ENCODE measurements around the gene LHFPL3.

The LHFPL3 gene

GRCh38 chr7:104814126-104814525 lies 485.7 kb downstream of the LHFPL3 start:
- no peak overlapping the region for H3K4me3 Mint-ChIP-seq
- no peaks in the 10 kb centered on the region for H3K36me3 Mint-ChIP-seq (ENCODE audit: low read depth)
- H3K27me3 Mint-ChIP-seq (ENCODE audit: low read depth): peaks cover 16% of the 10 kb centered on the region
- H3K4me1 Mint-ChIP-seq (ENCODE audit: low read depth): peaks cover 3% of the 10 kb centered on the region
- no peak overlapping the region for H3K27ac Mint-ChIP-seq
- no peaks in the 10 kb centered on the region for H3K9me3 Mint-ChIP-seq

DNA sequence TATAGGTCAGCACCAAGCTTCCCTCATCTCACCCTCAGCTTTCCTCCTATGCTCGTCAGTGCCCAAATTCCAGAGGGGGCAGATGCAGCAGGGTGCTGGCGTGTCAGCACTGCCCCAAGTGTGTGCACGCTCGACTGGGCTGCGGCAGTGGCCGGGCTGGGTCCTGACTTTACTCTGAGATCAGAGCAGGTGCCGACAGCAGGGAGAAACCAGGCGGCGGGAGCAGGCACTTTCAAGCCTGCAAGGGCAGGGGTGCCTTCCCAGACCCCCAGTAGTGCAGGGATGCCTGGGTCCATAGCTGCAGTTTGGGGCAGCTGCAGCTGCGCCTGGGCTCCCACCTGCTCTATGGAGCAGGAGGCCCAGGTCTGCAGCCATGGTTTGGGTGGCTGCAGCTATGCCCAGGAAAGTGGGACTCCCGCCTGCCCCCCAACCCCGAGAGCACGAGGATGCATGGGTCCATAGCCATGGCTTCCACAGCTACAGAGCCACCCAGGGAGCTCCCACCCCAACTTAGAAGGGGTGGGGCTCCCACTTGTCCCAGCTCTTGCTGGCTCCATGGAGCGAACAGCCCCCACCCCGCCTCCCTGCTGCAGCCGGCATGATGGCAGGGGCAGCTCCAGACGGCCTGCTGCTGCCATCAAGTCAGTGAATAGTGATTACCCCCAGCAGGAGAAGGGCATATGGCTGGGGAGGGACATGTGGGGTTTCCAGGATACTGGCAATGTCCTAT lies 486.4 kb downstream of the LHFPL3 start:
- Mint-ChIP-seq H3K4me3 (no peak overlapping the region), H3K4me1 (ENCODE audit: low read depth) (peaks cover 3% of the 10 kb centered on the region), H3K27ac (no peak overlapping the region), H3K9me3 (no peaks in the 10 kb centered on the region), H3K27me3 (ENCODE audit: low read depth) (peaks cover 18% of the 10 kb centered on the region), H3K36me3 (ENCODE audit: low read depth) (no peaks in the 10 kb centered on the region)

DNA sequence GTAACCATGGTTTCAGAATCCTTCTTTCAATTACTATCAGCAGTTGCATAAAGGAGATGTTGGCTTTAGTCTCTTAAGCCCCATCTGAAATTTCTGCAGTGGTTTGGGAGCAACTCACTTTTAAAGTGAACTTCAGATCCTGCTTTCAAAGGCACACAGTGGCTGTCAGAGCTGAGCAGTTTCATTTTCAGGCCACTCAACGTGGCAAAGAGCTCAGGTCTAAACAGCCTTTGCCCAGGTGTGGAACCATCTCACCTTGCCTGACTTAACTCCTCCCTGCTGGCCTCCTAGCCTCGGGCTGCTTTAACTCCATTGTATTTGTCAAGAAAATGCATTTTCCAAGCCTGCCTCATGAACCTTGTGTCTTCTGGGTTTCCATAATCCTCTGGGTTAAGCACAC lies 488.1 kb downstream of the LHFPL3 start:
- H3K36me3 Mint-ChIP-seq (ENCODE audit: low read depth): no peaks in the 10 kb centered on the region
- H3K9me3 Mint-ChIP-seq: no peaks in the 10 kb centered on the region
- H3K27ac Mint-ChIP-seq: no peak overlapping the region
- H3K27me3 Mint-ChIP-seq (ENCODE audit: low read depth): peaks cover 7% of the 10 kb centered on the region
- H3K4me1 Mint-ChIP-seq (ENCODE audit: low read depth): peaks cover 3% of the 10 kb centered on the region
- H3K4me3 Mint-ChIP-seq: no peak overlapping the region

- no peak overlapping the region for H3K27ac Mint-ChIP-seq
- peaks cover 7% of the 10 kb centered on the region for H3K27me3 Mint-ChIP-seq (ENCODE audit: low read depth)
- H3K4me3 Mint-ChIP-seq: no peak overlapping the region
- peaks cover 3% of the 10 kb centered on the region for H3K4me1 Mint-ChIP-seq (ENCODE audit: low read depth)
- H3K36me3 Mint-ChIP-seq (ENCODE audit: low read depth): no peaks in the 10 kb centered on the region
- no peaks in the 10 kb centered on the region for H3K9me3 Mint-ChIP-seq
These were observed 490.8 kb downstream of the LHFPL3 start for GRCh38 chr7:104818961-104819880.

DNA sequence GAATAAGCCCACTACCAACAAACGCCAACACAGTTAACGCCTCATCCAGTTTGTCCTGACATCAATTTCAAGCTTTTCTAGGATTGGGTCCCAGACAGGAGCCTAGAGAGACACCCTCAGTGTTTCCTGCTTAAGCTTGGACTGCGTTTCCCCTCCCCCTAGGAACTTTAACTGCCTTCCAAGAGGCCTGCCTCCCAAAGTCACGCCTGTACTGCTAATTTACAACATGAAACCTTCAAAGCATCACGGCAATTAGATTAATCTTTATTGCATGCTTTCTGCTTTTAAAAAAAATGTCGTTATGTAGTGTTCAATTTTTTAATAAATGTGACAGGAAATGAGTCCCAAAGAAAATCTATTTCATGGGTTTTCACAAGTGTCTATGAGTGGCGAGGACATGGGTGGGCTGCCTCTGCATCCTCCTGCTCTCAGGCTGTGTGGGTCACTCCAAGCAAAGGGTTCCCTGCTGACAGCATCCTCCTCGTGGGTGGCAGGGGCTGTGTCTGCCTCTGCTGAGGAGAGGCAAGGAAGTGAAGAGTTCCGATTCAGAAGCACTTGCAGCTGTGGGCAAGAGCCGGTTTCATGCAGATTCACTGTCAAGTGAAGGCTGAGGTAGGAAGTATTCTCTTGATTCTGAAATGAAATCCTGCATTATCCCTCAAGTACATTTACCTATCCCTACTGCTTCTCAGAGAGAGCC lies 492.6 kb downstream of the LHFPL3 start:
- H3K4me3 Mint-ChIP-seq: no peak overlapping the region
- no peaks in the 10 kb centered on the region for H3K9me3 Mint-ChIP-seq
- H3K27me3 Mint-ChIP-seq (ENCODE audit: low read depth): peaks cover 7% of the 10 kb centered on the region
- H3K4me1 Mint-ChIP-seq (ENCODE audit: low read depth): peaks cover 3% of the 10 kb centered on the region
- no peaks in the 10 kb centered on the region for H3K36me3 Mint-ChIP-seq (ENCODE audit: low read depth)
- H3K27ac Mint-ChIP-seq: no peak overlapping the region

- H3K27ac Mint-ChIP-seq: no peak overlapping the region
- H3K4me3 Mint-ChIP-seq: no peak overlapping the region
- no peaks in the 10 kb centered on the region for H3K4me1 Mint-ChIP-seq (ENCODE audit: low read depth)
- no peaks in the 10 kb centered on the region for H3K36me3 Mint-ChIP-seq (ENCODE audit: low read depth)
- H3K27me3 Mint-ChIP-seq (ENCODE audit: low read depth): peaks cover 7% of the 10 kb centered on the region
- H3K9me3 Mint-ChIP-seq: no peaks in the 10 kb centered on the region
These were observed 494.8 kb downstream of the LHFPL3 start for GRCh38 chr7:104823177-104823576.

DNA sequence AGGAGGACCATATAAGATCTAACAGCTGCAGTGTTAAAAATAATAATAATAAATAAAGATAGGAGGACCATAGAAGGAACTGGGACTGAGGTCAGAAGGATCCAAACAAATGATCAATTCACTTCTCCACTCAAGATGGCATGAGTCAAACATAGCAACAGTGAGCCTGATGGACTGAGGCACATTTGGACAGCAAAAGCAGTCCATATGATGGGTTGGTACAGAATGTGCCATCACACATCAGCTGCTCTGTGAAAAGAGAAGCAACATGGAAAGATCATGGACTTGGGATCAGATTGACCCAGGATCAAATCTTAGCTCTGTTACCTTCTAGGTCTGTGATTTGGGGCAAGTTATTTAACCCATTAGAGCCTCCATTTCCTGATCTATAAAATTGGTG lies 496.7 kb downstream of the LHFPL3 start:
- H3K27ac Mint-ChIP-seq: no peak overlapping the region
- H3K4me3 Mint-ChIP-seq: no peak overlapping the region
- H3K36me3 Mint-ChIP-seq (ENCODE audit: low read depth): no peaks in the 10 kb centered on the region
- no peaks in the 10 kb centered on the region for H3K27me3 Mint-ChIP-seq (ENCODE audit: low read depth)
- no peaks in the 10 kb centered on the region for H3K9me3 Mint-ChIP-seq
- no peaks in the 10 kb centered on the region for H3K4me1 Mint-ChIP-seq (ENCODE audit: low read depth)

DNA sequence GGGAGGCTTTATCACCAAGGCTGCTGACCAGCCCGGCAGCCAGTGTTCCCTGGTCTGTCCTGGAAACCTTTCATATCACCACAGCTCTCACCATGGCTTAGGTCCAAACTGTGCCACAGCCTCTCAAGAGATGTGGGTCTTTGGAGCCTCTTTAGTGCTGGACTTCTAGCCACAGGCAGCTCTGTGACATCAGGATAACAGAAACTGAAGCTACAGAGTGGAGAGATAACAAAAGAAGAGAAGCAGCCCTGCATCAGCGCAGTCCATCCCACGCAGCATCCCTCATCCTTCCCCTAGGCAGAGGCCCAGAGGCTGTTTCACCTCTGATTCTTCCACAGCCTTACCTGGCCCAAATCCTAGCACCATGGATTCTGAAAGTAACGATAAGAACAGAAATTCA lies 497.7 kb downstream of the LHFPL3 start:
- Mint-ChIP-seq H3K27me3 (ENCODE audit: low read depth) (no peaks in the 10 kb centered on the region), H3K4me1 (ENCODE audit: low read depth) (no peaks in the 10 kb centered on the region), H3K36me3 (ENCODE audit: low read depth) (no peaks in the 10 kb centered on the region), H3K27ac (no peak overlapping the region), H3K9me3 (no peaks in the 10 kb centered on the region), H3K4me3 (no peak overlapping the region)

- H3K4me3 Mint-ChIP-seq: no peak overlapping the region
- H3K27ac Mint-ChIP-seq: no peak overlapping the region
- H3K36me3 Mint-ChIP-seq (ENCODE audit: low read depth): no peaks in the 10 kb centered on the region
- peaks cover 24% of the 10 kb centered on the region for H3K27me3 Mint-ChIP-seq (ENCODE audit: low read depth)
- no peaks in the 10 kb centered on the region for H3K4me1 Mint-ChIP-seq (ENCODE audit: low read depth)
- no peaks in the 10 kb centered on the region for H3K9me3 Mint-ChIP-seq
These were observed 508.6 kb downstream of the LHFPL3 start for GRCh38 chr7:104836976-104837375.

- Mint-ChIP-seq H3K9me3 (no peaks in the 10 kb centered on the region), H3K4me1 (ENCODE audit: low read depth) (no peaks in the 10 kb centered on the region), H3K27me3 (ENCODE audit: low read depth) (peaks cover 25% of the 10 kb centered on the region), H3K36me3 (ENCODE audit: low read depth) (no peaks in the 10 kb centered on the region), H3K27ac (no peak overlapping the region), H3K4me3 (no peak overlapping the region)
These were observed 510.3 kb downstream of the LHFPL3 start for GRCh38 chr7:104838537-104839299.

- peaks cover 26% of the 10 kb centered on the region for H3K27me3 Mint-ChIP-seq (ENCODE audit: low read depth)
- no peak overlapping the region for H3K4me3 Mint-ChIP-seq
These were observed 511.4 kb downstream of the LHFPL3 start for GRCh38 chr7:104839842-104840241.

GRCh38 chr7:104841798-104842197 lies 513.4 kb downstream of the LHFPL3 start:
- H3K27ac Mint-ChIP-seq: no peak overlapping the region
- H3K27me3 Mint-ChIP-seq (ENCODE audit: low read depth): peaks cover 33% of the 10 kb centered on the region
- H3K9me3 Mint-ChIP-seq: no peaks in the 10 kb centered on the region
- no peaks in the 10 kb centered on the region for H3K4me1 Mint-ChIP-seq (ENCODE audit: low read depth)
- no peaks in the 10 kb centered on the region for H3K36me3 Mint-ChIP-seq (ENCODE audit: low read depth)
- no peak overlapping the region for H3K4me3 Mint-ChIP-seq

More at GRCh38 chr7:104839842-104840241, 511.4 kb downstream of the LHFPL3 start:
- Mint-ChIP-seq H3K9me3 (no peaks in the 10 kb centered on the region), H3K27ac (no peak overlapping the region), H3K36me3 (ENCODE audit: low read depth) (no peaks in the 10 kb centered on the region), H3K4me1 (ENCODE audit: low read depth) (no peaks in the 10 kb centered on the region)

GRCh38 chr7:104843198-104843597 lies 514.8 kb downstream of the LHFPL3 start:
- H3K27ac Mint-ChIP-seq: no peak overlapping the region
- peaks cover 26% of the 10 kb centered on the region for H3K27me3 Mint-ChIP-seq (ENCODE audit: low read depth)
- H3K4me3 Mint-ChIP-seq: no peak overlapping the region
- no peaks in the 10 kb centered on the region for H3K9me3 Mint-ChIP-seq
- H3K4me1 Mint-ChIP-seq (ENCODE audit: low read depth): no peaks in the 10 kb centered on the region
- H3K36me3 Mint-ChIP-seq (ENCODE audit: low read depth): no peaks in the 10 kb centered on the region

- Mint-ChIP-seq H3K9me3 (no peaks in the 10 kb centered on the region), H3K4me3 (no peak overlapping the region), H3K4me1 (ENCODE audit: low read depth) (no peaks in the 10 kb centered on the region), H3K27me3 (ENCODE audit: low read depth) (peaks cover 19% of the 10 kb centered on the region), H3K27ac (no peak overlapping the region), H3K36me3 (ENCODE audit: low read depth) (no peaks in the 10 kb centered on the region)
These were observed 517.2 kb downstream of the LHFPL3 start for GRCh38 chr7:104845557-104845956.
